OCI-LY7 (cell line): ENCODE results near the gene IQCC.

Experiments
- CTCF ChIP-seq: fragments of 200-600 bp; sonication (generic); conservative IDR thresholded peaks from 2 replicates; pipeline ENCODE4 v1.5.1; 2014; ENCODE audit warnings: mild to moderate bottlenecking, antibody characterized with exemption, low read length, moderate library complexity, mixed read lengths
- EZH2phosphoT487 ChIP-seq: fragments of 200-600 bp; sonication (generic); IDR thresholded peaks from 2 replicates; pipeline ENCODE4 v1.6.1; 2018; ENCODE audit warnings: low read depth, borderline replicate concordance, mild to moderate bottlenecking, mixed run types, antibody characterized with exemption, low read length, moderate library complexity, mixed read lengths

- TF ChIP-seq CTCF (no peak), EZH2phosphoT487 (no peak)
Measured at GRCh38 chr1:32170991-32171390, 34.5 kb upstream of the IQCC start.
